Gastroesophageal sphincter (tissue), 4 donors: ENCODE results near the gene PRSS22. TPM values are rescaled to one million over a fixed set of nuclear protein-coding genes. Genes with fewer than 3 reads are reported as not detected.

Experiments used
- ATAC-seq: fragments of 150-250 bp; one replicate; pipeline ENCODE4 v1.9.1; 2016; ENCODE audit warnings: mild to moderate bottlenecking, moderate library complexity
- H3K27ac ChIP-seq, 4 donors: fragments of 200-600 bp; sonication (generic) in 3 of 4; 1 replicate in 3 of 4; 2 replicates in 1 of 4; pipeline ENCODE4 v1.5.1; 2016 to 2019
- H3K27me3 ChIP-seq: fragments of 200-600 bp; sonication (generic); one replicate; pipeline ENCODE4 v1.5.1; 2019
- H3K36me3 ChIP-seq, 2 donors: fragments of 200-600 bp; sonication (generic); one replicate each; pipeline ENCODE4 v1.5.1; 2019; ENCODE audit warnings: control low read depth in 1 of 2
- H3K4me1 ChIP-seq, 3 donors: fragments of 200-600 bp; sonication (generic); 1 replicate in 2 of 3; 2 replicates in 1 of 3; pipeline ENCODE4 v1.5.1; 2016 to 2019; ENCODE audit warnings: control low read depth in 2 of 3
- H3K4me3 ChIP-seq, 2 donors: fragments of 200-600 bp; sonication (generic); one replicate each; pipeline ENCODE4 v1.5.1; 2019; ENCODE audit warnings: mild to moderate bottlenecking in 1 of 2, moderate library complexity in 1 of 2
- H3K9me3 ChIP-seq, 3 donors: fragments of 200-600 bp; sonication (generic); one replicate each; pipeline ENCODE4 v1.5.1; 2017 to 2019; ENCODE audit warnings: control low read depth in 2 of 3
- EP300 ChIP-seq: sonication (generic); formaldehyde crosslinking; IDR thresholded peaks from one replicate; pipeline ENCODE4 v1.6.1; 2017; ENCODE audit warnings: antibody characterized with exemption, mild to moderate bottlenecking
- POLR2A ChIP-seq, 2 donors: fragments of 450-650 bp; IDR thresholded peaks; one replicate each; pipeline ENCODE4 v1.6.1; 2017; ENCODE audit warnings: antibody characterized with exemption in 2 of 2, mild to moderate bottlenecking in 2 of 2, moderate library complexity in 1 of 2
- POLR2AphosphoS5 ChIP-seq: sonication (generic); formaldehyde crosslinking; IDR thresholded peaks from one replicate; pipeline ENCODE4 v1.6.1; 2017; ENCODE audit warnings: antibody characterized with exemption
- WGBS, 2 donors: methylation state at CpG; one replicate each; pipeline ENCODE4 v1.1.5; 2018; ENCODE audit warnings: low coverage in 1 of 2; 5-methylcytosine and 5-hydroxymethylcytosine counted together
- total RNA-seq, 4 donors: library from RNA; depleted of rRNA; stranded (reverse); fragments of >200 nt; gene quantifications; one replicate each; pipeline ENCODE4 v1.1.0, GENCODE V29; 2016
- TF ChIP-seq, protein P1 (sequence below), 4 experiments: fragments of 200-600 bp in 2 of 4; fragments of 450-650 bp in 2 of 4; sonication (generic) in 1 of 4; IDR thresholded peaks; one replicate each; pipeline ENCODE4 v1.5.1; 2017 to 2019; ENCODE audit warnings: antibody characterized with exemption in 4 of 4, mild to moderate bottlenecking in 2 of 4, moderate library complexity in 2 of 4

PRSS22 gene
- total RNA-seq, 4 donors from 2014 or later = 1.0 to 2.7 TPM; not detected in 2

DNA sequence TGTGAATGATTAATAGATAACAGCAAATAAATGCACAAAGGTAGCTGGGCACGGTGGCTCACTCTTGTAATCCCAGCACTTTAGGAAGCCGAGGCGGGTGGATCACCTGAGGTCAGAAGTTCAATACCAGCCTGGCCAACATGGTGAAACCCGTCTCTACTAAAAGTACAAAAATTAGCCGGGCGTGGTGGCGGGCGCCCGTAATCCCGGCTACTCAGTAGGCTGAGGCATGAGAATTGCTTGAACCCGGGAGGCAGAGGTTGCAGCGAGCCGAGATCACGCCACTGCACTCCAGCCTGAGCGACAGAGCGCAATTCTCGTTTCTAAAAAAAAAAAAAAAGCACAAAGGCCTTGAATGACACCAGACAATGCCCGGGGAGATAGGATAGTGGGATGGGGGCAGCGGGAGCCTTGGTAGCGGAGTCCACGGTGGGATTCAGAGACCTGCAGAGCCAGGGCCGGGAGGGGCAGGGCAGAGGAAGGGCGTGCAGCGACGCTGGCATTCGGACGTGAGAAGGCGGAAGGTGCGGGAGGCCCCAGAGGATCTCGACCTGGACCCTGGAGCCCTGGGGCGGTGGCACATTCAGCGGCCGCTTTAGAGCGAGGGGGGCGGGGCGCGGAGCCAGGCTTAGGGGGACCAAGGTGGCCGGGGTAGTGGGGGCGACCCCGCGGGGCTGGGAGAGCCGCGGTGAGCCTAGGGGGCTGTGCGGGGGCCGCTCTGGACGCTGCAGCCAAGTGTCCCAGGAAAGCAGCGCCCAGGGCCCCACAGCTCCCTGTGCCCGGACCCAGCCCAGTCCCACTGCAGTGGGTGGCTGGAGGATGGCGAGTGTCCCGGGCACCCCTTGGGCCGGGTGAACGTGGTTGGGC, 24.0 kb upstream of the PRSS22 start:
- Histone ChIP-seq H3K27ac (peak overlapping the region; percentile 95 to 99 (median 96)), H3K9me3 (no peaks in the 10 kb centered on the region), H3K36me3 (no peaks in the 10 kb centered on the region), H3K4me3 (peak overlapping the region; percentile 86 to 90), H3K27me3 (no peaks in the 10 kb centered on the region), H3K4me1 (peaks cover 0 to 20% (median 4%) of the 10 kb centered on the region in 3 donors)
- peak; percentile 21 for ATAC-seq
- WGBS, 2 donors = 6 to 9% methylated on average over 9 to 13 of the region's 52 CpGs
- peak; percentile 42 for TF ChIP-seq POLR2AphosphoS5
- TF ChIP-seq EP300 = no peak
- peak in 1 of 2 donors; percentile 37 for TF ChIP-seq POLR2A (IDR thresholded peaks at IDR 0.05)

DNA sequence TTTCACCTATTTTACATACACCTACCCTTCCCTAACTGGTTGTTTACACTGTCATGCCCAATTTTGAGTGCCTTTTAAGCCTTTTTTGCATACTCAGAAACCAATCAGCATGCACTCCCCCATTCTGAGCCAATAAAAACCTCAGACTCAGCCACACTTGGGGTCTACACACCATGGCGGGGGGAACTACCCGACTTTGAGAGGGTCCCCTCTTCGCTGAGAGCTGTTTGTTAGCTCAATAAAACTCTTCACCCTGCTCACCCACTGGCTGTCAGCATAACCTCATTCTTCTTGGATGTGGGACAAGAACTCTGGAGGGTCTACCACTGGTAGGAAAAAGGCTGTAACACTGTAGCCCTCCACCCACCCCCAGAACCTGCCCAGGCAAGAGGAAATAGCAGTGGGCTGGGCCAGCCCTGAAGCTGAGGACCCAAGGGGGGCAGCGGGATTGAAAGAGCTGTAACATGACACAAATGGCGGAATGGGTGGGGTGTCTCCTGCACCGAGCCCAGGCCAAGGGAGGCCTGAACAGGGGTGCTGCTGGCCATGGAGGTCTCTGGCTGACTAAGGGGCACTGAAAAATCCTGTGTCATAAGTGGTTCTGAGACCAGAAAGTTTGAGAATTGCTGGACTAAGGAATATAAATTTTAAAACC, 22.0 kb upstream of the PRSS22 start:
- Histone ChIP-seq H3K27ac (no peak overlapping the region), H3K4me1 (peaks cover 0 to 20% (median 4%) of the 10 kb centered on the region in 3 donors), H3K27me3 (peaks cover 3% of the 10 kb centered on the region), H3K9me3 (no peaks in the 10 kb centered on the region), H3K36me3 (no peaks in the 10 kb centered on the region), H3K4me3 (no peak overlapping the region)
- 80% methylated on average over 4 of the region's 6 CpGs; no CpG with 5 or more reads in 1 of the 2 donors for WGBS, 2 donors
- ATAC-seq = no peak
- TF ChIP-seq EP300 (no peak), POLR2AphosphoS5 (no peak), POLR2A (IDR thresholded peaks at IDR 0.05) (no peak)
- TF ChIP-seq, protein P1, sequence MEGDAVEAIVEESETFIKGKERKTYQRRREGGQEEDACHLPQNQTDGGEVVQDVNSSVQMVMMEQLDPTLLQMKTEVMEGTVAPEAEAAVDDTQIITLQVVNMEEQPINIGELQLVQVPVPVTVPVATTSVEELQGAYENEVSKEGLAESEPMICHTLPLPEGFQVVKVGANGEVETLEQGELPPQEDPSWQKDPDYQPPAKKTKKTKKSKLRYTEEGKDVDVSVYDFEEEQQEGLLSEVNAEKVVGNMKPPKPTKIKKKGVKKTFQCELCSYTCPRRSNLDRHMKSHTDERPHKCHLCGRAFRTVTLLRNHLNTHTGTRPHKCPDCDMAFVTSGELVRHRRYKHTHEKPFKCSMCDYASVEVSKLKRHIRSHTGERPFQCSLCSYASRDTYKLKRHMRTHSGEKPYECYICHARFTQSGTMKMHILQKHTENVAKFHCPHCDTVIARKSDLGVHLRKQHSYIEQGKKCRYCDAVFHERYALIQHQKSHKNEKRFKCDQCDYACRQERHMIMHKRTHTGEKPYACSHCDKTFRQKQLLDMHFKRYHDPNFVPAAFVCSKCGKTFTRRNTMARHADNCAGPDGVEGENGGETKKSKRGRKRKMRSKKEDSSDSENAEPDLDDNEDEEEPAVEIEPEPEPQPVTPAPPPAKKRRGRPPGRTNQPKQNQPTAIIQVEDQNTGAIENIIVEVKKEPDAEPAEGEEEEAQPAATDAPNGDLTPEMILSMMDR (IDR thresholded peaks at IDR 0.05) = no peak

DNA sequence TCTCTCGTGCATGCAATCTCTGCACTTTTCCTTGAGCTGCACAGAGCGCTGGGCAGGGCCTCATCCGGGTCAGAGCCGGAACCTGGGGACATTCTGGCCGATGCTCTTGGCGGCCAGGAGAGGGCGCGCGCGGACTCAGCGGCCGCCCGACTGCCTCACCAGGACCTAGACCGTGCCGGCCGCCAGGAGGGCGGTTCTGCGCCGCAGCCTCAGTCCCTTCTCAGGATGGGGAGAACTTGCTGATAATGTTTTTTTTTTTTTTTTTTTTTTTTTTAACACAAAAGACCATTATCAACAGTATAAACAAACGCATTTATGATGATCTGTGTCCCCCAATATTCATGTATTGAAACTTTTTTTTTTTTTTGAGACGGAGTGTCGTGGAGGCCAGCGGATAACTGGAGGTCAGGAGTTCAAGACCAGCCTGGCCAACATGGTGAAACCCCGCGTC, 17.0 kb upstream of the PRSS22 start:
- Histone ChIP-seq H3K4me1 (peaks cover 0 to 8% (median 4%) of the 10 kb centered on the region in 3 donors), H3K36me3 (no peaks in the 10 kb centered on the region), H3K27me3 (peaks cover 3% of the 10 kb centered on the region), H3K27ac (no peak overlapping the region), H3K9me3 (no peaks in the 10 kb centered on the region), H3K4me3 (no peak overlapping the region)
- 2 to 7% methylated on average over 13 to 25 of the region's 25 CpGs for WGBS, 2 donors
- ATAC-seq = peak; percentile 99
- TF ChIP-seq, protein P1 (IDR thresholded peaks at IDR 0.05) = peak in 3 of 4 experiments; percentile 87 to 96 (median 96)
- TF ChIP-seq POLR2A (IDR thresholded peaks at IDR 0.05) (no peak), EP300 (no peak)

DNA sequence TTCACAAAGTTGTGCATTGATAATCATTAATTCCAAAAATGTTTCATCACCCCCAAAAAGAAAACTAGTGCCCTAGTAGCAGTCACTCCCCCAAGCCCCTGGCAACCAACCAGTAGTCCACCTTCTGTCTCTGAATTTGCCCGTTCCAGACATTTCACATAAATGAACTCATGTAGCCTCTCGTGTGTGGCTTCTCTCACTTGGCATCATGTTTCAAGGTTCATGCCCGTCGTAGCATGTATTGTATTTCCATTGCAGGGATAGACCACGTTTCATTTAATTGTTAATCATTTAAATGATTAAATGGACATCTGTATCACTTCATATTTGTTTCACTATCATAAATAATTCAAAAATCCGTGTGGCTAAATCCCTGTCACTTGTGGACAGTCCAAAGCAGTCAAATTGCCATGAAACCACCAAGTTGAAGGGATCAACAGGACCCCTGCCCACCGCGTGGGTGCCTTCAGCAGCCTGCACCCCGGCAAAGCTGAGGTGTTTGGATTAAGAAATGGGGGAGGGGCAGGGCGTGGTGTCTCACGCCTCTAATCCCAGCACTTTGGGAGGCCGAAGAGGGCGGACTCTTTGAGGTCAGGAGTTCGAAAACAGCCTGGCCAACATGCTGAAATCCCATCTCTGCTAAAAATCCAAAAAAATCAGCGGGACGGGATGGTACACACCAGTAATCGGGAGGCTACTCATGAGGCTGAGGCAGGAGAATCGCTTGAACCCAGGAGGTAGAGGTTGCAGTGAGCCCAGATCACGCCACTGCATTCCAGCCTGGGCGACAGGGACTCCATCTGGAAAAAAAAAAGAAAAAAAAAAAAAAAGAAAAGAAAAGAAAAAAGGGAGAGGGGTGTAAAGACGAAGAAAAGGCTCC, 16.3 kb upstream of the PRSS22 start:
- Histone ChIP-seq H3K9me3 (no peaks in the 10 kb centered on the region), H3K4me3 (no peak overlapping the region), H3K36me3 (no peaks in the 10 kb centered on the region), H3K27me3 (peaks cover 3% of the 10 kb centered on the region), H3K27ac (no peak overlapping the region), H3K4me1 (peaks cover 0 to 8% (median 4%) of the 10 kb centered on the region in 3 donors)
- WGBS, 2 donors = 38 to 50% methylated on average over 10 to 17 of the region's 21 CpGs
- no peak for ATAC-seq
- TF ChIP-seq, protein P1 (IDR thresholded peaks at IDR 0.05) = no peak
- no peak for TF ChIP-seq EP300

DNA sequence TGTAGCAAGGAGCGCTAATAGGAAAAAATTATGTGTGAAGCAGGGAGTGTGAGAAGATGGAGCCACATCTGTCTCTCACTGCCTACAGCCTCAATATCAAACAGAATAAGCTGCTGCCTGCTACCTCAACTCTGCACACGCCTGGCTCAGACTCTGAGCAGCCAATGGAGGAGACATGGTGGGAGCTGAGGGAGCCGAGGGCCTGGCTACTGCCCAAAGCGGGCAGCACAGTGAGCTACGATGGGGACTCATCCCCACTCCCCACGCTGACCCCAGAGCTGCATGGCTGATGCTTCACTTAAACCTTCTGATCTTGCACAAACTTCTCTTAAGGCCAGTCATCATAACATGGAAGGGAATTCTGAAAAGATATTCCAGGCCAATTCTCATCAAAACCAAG, 14.0 kb upstream of the PRSS22 start:
- Histone ChIP-seq H3K4me3 (no peak overlapping the region), H3K4me1 (peaks cover 0 to 21% (median 4%) of the 10 kb centered on the region in 3 donors), H3K9me3 (no peaks in the 10 kb centered on the region), H3K27ac (no peak overlapping the region), H3K36me3 (no peaks in the 10 kb centered on the region), H3K27me3 (peaks cover 3% of the 10 kb centered on the region)
- WGBS, 2 donors = 72 to 74% methylated on average over 3 to 6 of the region's 6 CpGs
- TF ChIP-seq EP300 = no peak
- ATAC-seq = no peak
